NOMO-1 treated with DMSO at 0.1 percent for 48 hours (cell line): Measurements from ENCODE around the gene TAMALIN.

Source experiments
- DNase-seq: peaks from one replicate; lab custom pipeline; 2025; ENCODE audit not compliant: unreplicated experiment; lab: John Stamatoyannopoulos, UW

TAMALIN gene

GRCh38 chr12:52054231-52054832 lies 47.6 kb downstream of the TAMALIN start:
- no peak for DNase-seq

- DNase-seq = no peak
These were observed 48.3 kb downstream of the TAMALIN start for GRCh38 chr12:52054833-52055730.

- DNase-seq = no peak
These were observed 49.3 kb downstream of the TAMALIN start for GRCh38 chr12:52055731-52056711.

GRCh38 chr12:52056801-52057637 lies 50.3 kb downstream of the TAMALIN start:
- no peak for DNase-seq

GRCh38 chr12:52057638-52058576 lies 51.2 kb downstream of the TAMALIN start:
- DNase-seq = no peak

- DNase-seq = no peak
These were observed 52.0 kb downstream of the TAMALIN start for GRCh38 chr12:52058631-52059361.

- DNase-seq = no peak
These were observed 53.1 kb downstream of the TAMALIN start for GRCh38 chr12:52059582-52060497.

- DNase-seq = no peak
These were observed 53.9 kb downstream of the TAMALIN start for GRCh38 chr12:52060498-52061177.

- no peak for DNase-seq
These were observed 54.9 kb downstream of the TAMALIN start for GRCh38 chr12:52061470-52062166.

- no peak for DNase-seq
These were observed 55.7 kb downstream of the TAMALIN start for GRCh38 chr12:52062167-52063081.

- no peak for DNase-seq
These were observed 56.6 kb downstream of the TAMALIN start for GRCh38 chr12:52063082-52063924.

- no peak for DNase-seq
These were observed 57.4 kb downstream of the TAMALIN start for GRCh38 chr12:52063981-52064649.
